Mononuclear cell (primary cell): ENCODE results near the gene HS6ST2. TPM values are rescaled to one million over a fixed set of nuclear protein-coding genes. Genes with fewer than 3 reads are reported as not detected.

Experiments
- H3K27me3 ChIP-seq: 2 replicates; pipeline ENCODE4 v1.6.0; 2011; ENCODE audit warnings: low read length, control low read depth; ENCODE audit not compliant: insufficient read depth
- H3K4me1 ChIP-seq: 2 replicates; pipeline ENCODE4 v1.5.1; 2011; ENCODE audit warnings: mild to moderate bottlenecking, low read length, control low read depth; ENCODE audit not compliant: insufficient read depth
- H3K4me3 ChIP-seq: 2 replicates; pipeline ENCODE4 v1.5.1; 2011; ENCODE audit warnings: mild to moderate bottlenecking, low read length, moderate library complexity
- H3K9me3 ChIP-seq: 2 replicates; pipeline ENCODE4 v1.5.1; 2011; ENCODE audit warnings: low read depth, mild to moderate bottlenecking, control low read depth, low read length
- total RNA-seq: library from RNA; depleted of rRNA; stranded (reverse); fragments of >200 nt; gene quantifications from one replicate; pipeline ENCODE4 v1.2.3, GENCODE V29; 2012

The HS6ST2 gene
- total RNA-seq, 1 donor: not detected

GRCh38 chrX:132638313-132638712, 320.1 kb downstream of the HS6ST2 start:
- Histone ChIP-seq H3K9me3 (no peaks in the 10 kb centered on the region), H3K4me3 (no peak overlapping the region), H3K4me1 (no peaks in the 10 kb centered on the region), H3K27me3 (no peaks in the 10 kb centered on the region)

GRCh38 chrX:132636080-132636479, 322.3 kb downstream of the HS6ST2 start:
- no peaks in the 10 kb centered on the region for H3K9me3 ChIP-seq
- no peaks in the 10 kb centered on the region for H3K4me1 ChIP-seq
- H3K4me3 ChIP-seq: no peak overlapping the region
- no peaks in the 10 kb centered on the region for H3K27me3 ChIP-seq

- H3K9me3 ChIP-seq: no peaks in the 10 kb centered on the region
- no peaks in the 10 kb centered on the region for H3K4me1 ChIP-seq
- H3K4me3 ChIP-seq: no peak overlapping the region
- no peaks in the 10 kb centered on the region for H3K27me3 ChIP-seq
Observed at GRCh38 chrX:132634521-132634920, 323.9 kb downstream of the HS6ST2 start.

GRCh38 chrX:132631579-132632232, 326.7 kb downstream of the HS6ST2 start:
- H3K4me3 ChIP-seq: no peak overlapping the region
- H3K27me3 ChIP-seq: no peaks in the 10 kb centered on the region
- no peaks in the 10 kb centered on the region for H3K4me1 ChIP-seq
- no peaks in the 10 kb centered on the region for H3K9me3 ChIP-seq

- no peaks in the 10 kb centered on the region for H3K27me3 ChIP-seq
Observed at GRCh38 chrX:132624466-132624865, 334.0 kb downstream of the HS6ST2 start.

GRCh38 chrX:132623942-132624341, 334.5 kb downstream of the HS6ST2 start:
- H3K4me1 ChIP-seq: peaks cover 4% of the 10 kb centered on the region
- H3K27me3 ChIP-seq: no peaks in the 10 kb centered on the region
- H3K4me3 ChIP-seq: no peak overlapping the region
- H3K9me3 ChIP-seq: no peaks in the 10 kb centered on the region

More at GRCh38 chrX:132624466-132624865, 334.0 kb downstream of the HS6ST2 start:
- Histone ChIP-seq H3K4me1 (peaks cover 4% of the 10 kb centered on the region), H3K9me3 (no peaks in the 10 kb centered on the region), H3K4me3 (no peak overlapping the region)

GRCh38 chrX:132623300-132623699, 335.1 kb downstream of the HS6ST2 start:
- Histone ChIP-seq H3K4me3 (no peak overlapping the region), H3K27me3 (no peaks in the 10 kb centered on the region), H3K4me1 (peaks cover 4% of the 10 kb centered on the region), H3K9me3 (no peaks in the 10 kb centered on the region)

GRCh38 chrX:132622130-132622529, 336.3 kb downstream of the HS6ST2 start:
- peaks cover 4% of the 10 kb centered on the region for H3K4me1 ChIP-seq
- H3K4me3 ChIP-seq: no peak overlapping the region
- H3K9me3 ChIP-seq: no peaks in the 10 kb centered on the region
- H3K27me3 ChIP-seq: no peaks in the 10 kb centered on the region

GRCh38 chrX:132618810-132619209, 339.6 kb downstream of the HS6ST2 start:
- Histone ChIP-seq H3K4me1 (peaks cover 4% of the 10 kb centered on the region), H3K27me3 (no peaks in the 10 kb centered on the region), H3K4me3 (no peak overlapping the region), H3K9me3 (no peaks in the 10 kb centered on the region)

- Histone ChIP-seq H3K4me1 (no peaks in the 10 kb centered on the region), H3K9me3 (no peaks in the 10 kb centered on the region), H3K27me3 (no peaks in the 10 kb centered on the region), H3K4me3 (no peak overlapping the region)
Observed at GRCh38 chrX:132615391-132616131, 342.9 kb downstream of the HS6ST2 start.

GRCh38 chrX:132614297-132614696, 344.1 kb downstream of the HS6ST2 start:
- Histone ChIP-seq H3K4me3 (no peak overlapping the region), H3K27me3 (no peaks in the 10 kb centered on the region), H3K9me3 (no peaks in the 10 kb centered on the region), H3K4me1 (no peaks in the 10 kb centered on the region)

- Histone ChIP-seq H3K4me3 (no peak overlapping the region), H3K9me3 (no peaks in the 10 kb centered on the region)
Observed at GRCh38 chrX:132613801-132614200, 344.6 kb downstream of the HS6ST2 start.

GRCh38 chrX:132612821-132613564, 345.4 kb downstream of the HS6ST2 start:
- H3K4me1 ChIP-seq: no peaks in the 10 kb centered on the region
- H3K27me3 ChIP-seq: no peaks in the 10 kb centered on the region
- H3K4me3 ChIP-seq: no peak overlapping the region
- no peaks in the 10 kb centered on the region for H3K9me3 ChIP-seq

More at GRCh38 chrX:132613801-132614200, 344.6 kb downstream of the HS6ST2 start:
- Histone ChIP-seq H3K4me1 (no peaks in the 10 kb centered on the region), H3K27me3 (no peaks in the 10 kb centered on the region)

- Histone ChIP-seq H3K4me1 (no peaks in the 10 kb centered on the region), H3K27me3 (no peaks in the 10 kb centered on the region), H3K9me3 (no peaks in the 10 kb centered on the region), H3K4me3 (no peak overlapping the region)
Observed at GRCh38 chrX:132610536-132610935, 347.9 kb downstream of the HS6ST2 start.

GRCh38 chrX:132609362-132609848, 349.0 kb downstream of the HS6ST2 start:
- no peak overlapping the region for H3K4me3 ChIP-seq
- H3K9me3 ChIP-seq: no peaks in the 10 kb centered on the region
- no peaks in the 10 kb centered on the region for H3K4me1 ChIP-seq
- no peaks in the 10 kb centered on the region for H3K27me3 ChIP-seq
